ENCODE results near the gene REXO4. TPM values are rescaled to one million over a fixed set of nuclear protein-coding genes. Genes with fewer than 3 reads are reported as not detected.

REXO4 gene
- total and polyA plus RNA-seq, 11 donors, result 9.6 to 30.6 (median 13.7) TPM

- peak overlapping the region in 1 of 12 donors; percentile 78 for H3K27ac ChIP-seq
- no peaks in the 10 kb centered on the region for H3K9me3 ChIP-seq
- peaks cover 3 to 85% (median 71%) of the 10 kb centered on the region in 12 donors for H3K4me1 ChIP-seq
Measured at GRCh38 chr9:133370685-133371084, 47.1 kb downstream of the REXO4 start.

GRCh38 chr9:133369933-133370332 lies 47.9 kb downstream of the REXO4 start:
- H3K4me3 ChIP-seq, result no peak overlapping the region
- H3K36me3 ChIP-seq, result peaks cover 0 to 74% (median 41%) of the 10 kb centered on the region in 9 donors
- peaks cover 3 to 80% (median 71%) of the 10 kb centered on the region in 12 donors for H3K4me1 ChIP-seq
- no peaks in the 10 kb centered on the region for H3K27me3 ChIP-seq
- no peaks in the 10 kb centered on the region for H3K9me3 ChIP-seq
- intact Hi-C loops (cut with DNase I), result no loop called here
- ATAC-seq, result no peak
- TF ChIP-seq CTCF (IDR thresholded peaks at IDR 0.05), result no peak
- no peak for TF ChIP-seq POLR2A (IDR thresholded peaks at IDR 0.05)
- H3K27ac ChIP-seq, result peak overlapping the region in 1 of 12 donors; percentile 78
- no peak for DNase-seq
- 81 to 86% (median 84%) methylated on average over 7 of the region's 7 CpGs for WGBS, 4 donors

More at GRCh38 chr9:133370685-133371084, 47.1 kb downstream of the REXO4 start:
- DNase-seq (no peak), ATAC-seq (no peak)
- H3K4me3 ChIP-seq, result peak overlapping the region in 1 of 12 donors; percentile 23
- no peaks in the 10 kb centered on the region for H3K27me3 ChIP-seq
- peaks cover 0 to 66% (median 33%) of the 10 kb centered on the region in 9 donors for H3K36me3 ChIP-seq
- intact Hi-C loops (cut with DNase I), result no loop called here
- 66 to 81% (median 71%) methylated on average over 8 to 9 of the region's 9 CpGs for WGBS, 4 donors
- TF ChIP-seq CTCF (IDR thresholded peaks at IDR 0.05) (no peak), POLR2A (IDR thresholded peaks at IDR 0.05) (no peak)

DNA sequence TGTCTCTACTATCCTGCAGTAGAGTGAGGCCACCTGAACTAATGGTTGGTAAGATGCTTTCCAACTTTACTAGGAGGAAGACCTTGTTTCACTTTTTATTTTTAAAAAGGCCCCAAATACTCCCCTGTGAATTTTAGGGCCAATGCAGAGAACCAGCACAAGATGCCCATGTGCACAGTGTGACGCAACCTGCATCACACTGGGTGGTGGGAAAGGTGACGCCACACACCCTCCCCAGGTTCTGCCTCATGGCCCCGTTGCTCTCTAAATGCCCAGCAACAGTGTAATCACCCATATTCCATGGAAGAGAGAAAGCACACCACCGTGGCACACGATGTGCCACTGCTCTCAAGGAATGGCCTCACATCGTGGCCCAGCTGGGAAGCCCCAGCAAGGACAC lies 48.4 kb downstream of the REXO4 start:
- Histone ChIP-seq H3K9me3 (no peaks in the 10 kb centered on the region), H3K4me1 (peaks cover 3 to 74% (median 66%) of the 10 kb centered on the region in 12 donors), H3K27me3 (no peaks in the 10 kb centered on the region), H3K27ac (peak overlapping the region in 1 of 12 donors; percentile 78), H3K36me3 (peaks cover 0 to 79% (median 45%) of the 10 kb centered on the region in 9 donors), H3K4me3 (no peak overlapping the region)
- ATAC-seq (no peak), DNase-seq (no peak)
- intact Hi-C loops (cut with DNase I), result no loop called here
- TF ChIP-seq CTCF (IDR thresholded peaks at IDR 0.05), result no peak
- no peak for TF ChIP-seq POLR2A (IDR thresholded peaks at IDR 0.05)
- WGBS, 4 donors, result 81 to 88% (median 83%) methylated on average over 6 of the region's 6 CpGs

DNA sequence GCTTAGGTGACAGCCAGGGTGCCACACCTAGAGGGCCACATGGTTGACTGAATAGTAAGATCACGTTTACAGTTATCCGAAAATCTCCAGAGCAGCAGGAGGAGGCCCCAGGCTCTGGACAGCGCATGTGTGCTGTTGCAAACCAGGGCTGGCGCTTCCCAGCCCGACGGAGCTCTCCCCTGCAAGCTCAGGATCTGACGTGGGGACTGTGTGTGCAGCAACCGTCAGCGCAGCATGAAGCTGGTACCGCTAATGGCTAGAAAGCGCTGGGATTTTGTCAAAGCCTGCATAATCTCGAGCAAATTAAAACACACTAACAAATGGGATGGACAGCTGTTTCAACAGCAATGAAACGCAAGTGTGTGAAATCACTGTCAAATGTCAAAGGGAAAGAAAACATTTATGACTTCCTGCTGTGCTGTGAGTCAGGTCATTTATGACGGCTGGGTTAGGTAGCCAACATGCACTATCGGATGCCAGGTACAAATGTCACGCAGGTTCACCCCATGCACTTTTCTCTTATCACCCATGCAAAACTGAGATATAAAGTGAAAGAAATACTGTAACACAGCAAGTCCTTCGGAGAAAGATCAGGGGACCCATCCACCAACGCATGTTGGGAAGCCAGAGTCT lies 49.4 kb downstream of the REXO4 start:
- Histone ChIP-seq H3K27me3 (no peaks in the 10 kb centered on the region), H3K9me3 (no peaks in the 10 kb centered on the region), H3K4me1 (peaks cover 3 to 66% (median 57%) of the 10 kb centered on the region in 12 donors), H3K4me3 (no peak overlapping the region), H3K27ac (no peak overlapping the region), H3K36me3 (peaks cover 0 to 87% (median 55%) of the 10 kb centered on the region in 9 donors)
- intact Hi-C loops (cut with DNase I), result no loop called here
- 56 to 77% (median 68%) methylated on average over 18 of the region's 18 CpGs for WGBS, 4 donors
- TF ChIP-seq CTCF (IDR thresholded peaks at IDR 0.05) (no peak), POLR2A (IDR thresholded peaks at IDR 0.05) (no peak)
- DNase-seq (no peak), ATAC-seq (peak in 1 of 4 donors; percentile 23)

Measured in heart left ventricle (tissue), 16 donors.